ENCODE results near the gene TIMM17A.

DNA sequence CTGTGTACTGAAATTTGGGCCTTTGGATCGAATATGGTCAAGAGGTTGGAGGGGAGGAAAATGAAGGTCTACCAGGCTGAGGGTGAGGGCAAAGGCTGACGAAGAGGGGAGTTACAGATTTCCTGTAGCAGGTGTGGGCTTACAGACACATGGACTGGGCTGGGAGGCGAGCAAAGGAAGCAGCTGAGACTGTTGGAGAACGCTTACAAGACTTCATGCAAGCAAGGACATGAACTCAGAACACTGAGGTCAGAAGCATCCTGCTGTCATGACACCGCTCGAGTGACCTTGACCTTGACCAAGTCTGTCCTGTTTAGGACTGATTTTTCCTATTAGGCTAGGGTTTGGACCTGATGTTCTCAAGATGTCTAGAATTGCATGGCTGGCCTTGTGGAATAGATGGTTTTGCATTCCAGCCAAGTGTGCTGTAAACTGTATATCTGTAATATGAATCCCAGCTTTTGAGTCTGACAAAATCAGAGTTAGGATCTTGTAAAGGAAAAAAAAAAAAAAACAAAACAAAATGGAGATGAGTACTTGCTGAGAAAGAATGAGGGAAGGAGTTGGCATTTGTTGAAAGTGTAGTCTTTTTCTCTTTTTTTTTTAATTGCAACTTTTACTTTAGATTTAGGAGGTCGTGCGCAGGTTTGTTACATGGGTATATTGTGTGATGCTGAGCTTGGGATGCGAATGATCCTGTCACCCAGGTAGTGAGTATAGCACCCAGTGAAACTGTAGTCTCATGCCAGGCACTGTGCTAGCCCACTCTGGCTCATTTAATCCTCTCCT, 60.9 kb downstream of the TIMM17A start:
- TF ChIP-seq, protein P1, sequence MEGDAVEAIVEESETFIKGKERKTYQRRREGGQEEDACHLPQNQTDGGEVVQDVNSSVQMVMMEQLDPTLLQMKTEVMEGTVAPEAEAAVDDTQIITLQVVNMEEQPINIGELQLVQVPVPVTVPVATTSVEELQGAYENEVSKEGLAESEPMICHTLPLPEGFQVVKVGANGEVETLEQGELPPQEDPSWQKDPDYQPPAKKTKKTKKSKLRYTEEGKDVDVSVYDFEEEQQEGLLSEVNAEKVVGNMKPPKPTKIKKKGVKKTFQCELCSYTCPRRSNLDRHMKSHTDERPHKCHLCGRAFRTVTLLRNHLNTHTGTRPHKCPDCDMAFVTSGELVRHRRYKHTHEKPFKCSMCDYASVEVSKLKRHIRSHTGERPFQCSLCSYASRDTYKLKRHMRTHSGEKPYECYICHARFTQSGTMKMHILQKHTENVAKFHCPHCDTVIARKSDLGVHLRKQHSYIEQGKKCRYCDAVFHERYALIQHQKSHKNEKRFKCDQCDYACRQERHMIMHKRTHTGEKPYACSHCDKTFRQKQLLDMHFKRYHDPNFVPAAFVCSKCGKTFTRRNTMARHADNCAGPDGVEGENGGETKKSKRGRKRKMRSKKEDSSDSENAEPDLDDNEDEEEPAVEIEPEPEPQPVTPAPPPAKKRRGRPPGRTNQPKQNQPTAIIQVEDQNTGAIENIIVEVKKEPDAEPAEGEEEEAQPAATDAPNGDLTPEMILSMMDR (IDR thresholded peaks at IDR 0.05; ENCODE audit: poor library complexity): no peak
- TF ChIP-seq EZH2phosphoT487 (IDR thresholded peaks at IDR 0.05; ENCODE audit: low read depth, severe bottlenecking, unreplicated experiment): no peak

All from hepatocyte (in vitro differentiated cells).